ENCODE results near the gene ELMOD3. TPM values are rescaled to one million over a fixed set of nuclear protein-coding genes. Genes with fewer than 3 reads are reported as not detected.

ELMOD3 gene
- total and polyA plus RNA-seq, 2 of the 8 experiments (the other 6 are each of a cell fraction or from before 2014, with no cell fraction given), result 8.5 to 10.2 TPM

GRCh38 chr2:85344356-85344954 lies 10.1 kb upstream of the ELMOD3 start (continued):
- TF ChIP-seq SIX5 (IDR thresholded peaks at IDR 0.05; ENCODE audit: low read depth, low read length) (no peak), TBP (IDR thresholded peaks at IDR 0.05; ENCODE audit: low read depth, low read length) (no peak), RXRA (IDR thresholded peaks at IDR 0.05; ENCODE audit: insufficient read depth, low read depth, low read length) (no peak), RFX5 (IDR thresholded peaks at IDR 0.05; ENCODE audit: borderline replicate concordance, low read depth, low read length) (no peak)

Data from H1 (cell line).